Cerebellar cortex (tissue), 1 donor: Measurements from ENCODE around the gene A2ML1.
"Not testable (repeated sequence)": the region's sequence is repeated elsewhere in the genome, so short reads cannot be mapped to it uniquely, and the experiment has no call there.

Experiments
- DNase-seq: peaks from one replicate; pipeline ENCODE4 v3.0.0-alpha.2; 2015; ENCODE audit warnings: low spot score

Gene A2ML1

DNA sequence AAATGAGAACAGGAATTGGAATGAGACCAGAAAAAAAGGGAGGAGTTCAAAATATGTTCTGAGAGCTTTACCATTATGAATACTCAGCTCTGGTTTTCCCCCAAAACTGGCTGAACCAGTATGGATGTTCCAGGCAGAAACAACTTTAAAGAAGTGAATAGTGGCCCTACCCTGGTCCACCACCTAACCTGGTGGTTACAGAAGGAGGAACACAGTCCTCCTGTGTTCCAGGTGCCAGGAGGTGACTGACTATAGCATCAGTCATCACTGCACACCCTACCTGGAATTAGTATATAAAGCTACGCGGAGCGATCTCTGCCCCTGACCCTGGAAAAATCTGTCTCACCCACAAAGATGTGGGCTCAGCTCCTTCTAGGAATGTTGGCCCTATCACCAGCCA lies at the start of gene A2ML1:
Gene A2ML1 (plus strand): TSS at position 324 of the 400 bp plus-strand sequence. CDS start 31 bp downstream, at position 355.
- no peak for DNase-seq

DNA sequence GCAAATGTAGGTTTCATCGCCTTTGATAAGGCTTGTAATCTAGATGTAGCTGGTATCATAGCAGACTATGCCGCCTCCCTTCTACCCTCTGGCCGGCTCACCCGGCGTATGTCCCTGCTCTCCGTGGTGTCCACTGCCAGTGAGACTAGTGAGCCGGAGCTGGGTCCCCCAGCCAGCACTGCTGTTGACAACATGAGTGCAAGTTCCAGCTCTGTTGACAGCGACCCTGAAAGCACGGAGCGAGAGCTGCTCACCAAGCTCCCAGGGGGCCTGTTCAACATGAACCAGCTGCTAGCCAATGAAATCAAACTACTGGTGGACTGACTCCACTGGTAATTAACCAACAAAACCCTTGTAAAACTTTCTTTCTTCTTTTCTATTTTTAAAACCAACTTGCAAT lies 49.0 kb upstream of the A2ML1 start:
- DNase-seq, result no peak

DNA sequence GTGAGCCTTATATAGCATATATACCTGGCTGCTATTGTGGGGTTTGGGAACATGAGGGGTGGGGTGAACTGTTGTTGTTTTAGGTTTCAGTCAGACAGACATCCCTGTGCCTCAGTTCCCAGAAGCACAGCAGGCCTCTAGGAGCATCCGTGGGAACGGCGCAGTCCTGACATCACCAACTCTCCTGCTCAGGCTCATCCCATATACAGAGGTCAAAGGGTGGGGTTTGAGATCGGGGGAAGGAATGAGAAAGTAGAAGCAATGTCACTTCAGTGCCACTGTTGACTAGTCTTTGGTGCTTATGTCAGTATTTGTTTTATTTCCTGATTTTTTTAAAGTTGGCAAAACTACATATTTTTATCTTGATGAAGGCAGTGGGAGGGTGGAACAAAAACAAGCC lies 43.1 kb upstream of the A2ML1 start:
- DNase-seq, result no peak

DNA sequence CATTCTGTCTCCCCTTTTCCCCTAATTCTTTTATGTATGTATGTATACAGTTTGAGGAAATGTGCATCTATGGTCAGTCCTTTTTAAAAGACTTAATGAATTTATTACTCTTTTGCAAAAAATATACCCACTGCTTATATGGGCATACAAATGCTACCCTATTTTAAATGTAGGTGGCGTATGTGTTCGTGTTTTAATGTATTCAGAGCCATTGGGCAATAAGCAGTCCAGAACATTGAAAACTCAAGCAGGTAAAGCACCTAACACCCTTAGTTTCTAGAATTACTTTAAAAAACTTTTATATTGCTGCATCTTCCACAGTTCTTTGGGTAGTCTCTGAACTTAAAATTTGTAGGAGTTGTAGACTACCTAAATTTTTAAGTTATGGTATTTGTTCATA lies 42.6 kb upstream of the A2ML1 start:
- DNase-seq, result no peak

DNA sequence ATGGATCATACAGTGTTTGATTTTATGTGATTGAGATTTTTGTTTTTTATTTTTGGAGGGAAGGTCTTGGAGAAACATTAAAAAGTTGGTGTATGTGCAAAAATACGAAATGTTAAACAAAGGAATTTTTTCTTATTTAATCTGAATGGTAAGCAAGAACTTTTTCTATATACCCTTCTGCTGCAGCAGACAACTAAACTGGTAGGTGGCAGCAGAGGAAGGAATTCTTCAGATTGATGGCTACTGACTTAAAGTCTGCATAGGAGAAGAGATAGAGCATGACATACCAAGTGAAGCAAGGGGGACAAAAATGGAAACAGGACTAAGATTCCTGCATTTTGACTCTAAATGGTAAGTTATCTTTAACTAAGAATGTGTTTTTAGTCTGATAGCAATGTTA lies 42.0 kb upstream of the A2ML1 start:
- DNase-seq, result peak; percentile 80

DNA sequence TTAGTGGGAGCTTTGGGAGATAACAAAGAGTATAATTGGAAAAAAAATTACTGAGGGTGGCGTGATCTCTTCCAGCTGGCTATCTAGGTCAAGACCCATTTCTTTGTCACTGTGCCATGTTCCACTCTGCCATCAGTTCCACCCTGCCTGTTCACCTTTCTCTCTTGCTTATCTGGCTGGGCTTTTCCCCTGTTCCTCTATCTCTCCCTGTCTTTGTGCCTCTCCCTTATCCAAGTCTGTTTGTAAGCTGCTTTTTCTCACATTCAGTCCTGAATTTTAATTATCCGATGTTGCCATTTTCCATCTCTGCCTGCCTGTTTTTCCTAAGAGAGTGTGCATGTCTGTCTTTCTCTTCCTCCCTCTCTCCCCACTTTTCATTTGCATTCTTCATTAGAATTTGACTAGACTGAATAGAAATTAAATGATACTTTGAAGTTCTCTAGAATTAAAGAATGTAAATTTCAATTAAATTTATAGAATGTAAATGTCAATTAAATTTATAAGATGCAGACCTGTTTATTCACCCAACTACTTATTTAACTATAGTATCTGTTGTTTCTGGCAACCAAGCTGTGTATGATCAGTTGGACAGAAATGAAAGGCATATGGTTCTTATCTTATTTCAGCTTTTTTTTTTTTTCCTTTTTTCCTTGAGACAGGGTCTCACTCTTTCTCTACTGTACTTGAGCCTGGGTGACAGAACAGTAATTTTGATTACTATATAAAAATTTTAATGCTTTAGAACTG lies 40.9 kb upstream of the A2ML1 start:
- DNase-seq, result peak; percentile 92

DNA sequence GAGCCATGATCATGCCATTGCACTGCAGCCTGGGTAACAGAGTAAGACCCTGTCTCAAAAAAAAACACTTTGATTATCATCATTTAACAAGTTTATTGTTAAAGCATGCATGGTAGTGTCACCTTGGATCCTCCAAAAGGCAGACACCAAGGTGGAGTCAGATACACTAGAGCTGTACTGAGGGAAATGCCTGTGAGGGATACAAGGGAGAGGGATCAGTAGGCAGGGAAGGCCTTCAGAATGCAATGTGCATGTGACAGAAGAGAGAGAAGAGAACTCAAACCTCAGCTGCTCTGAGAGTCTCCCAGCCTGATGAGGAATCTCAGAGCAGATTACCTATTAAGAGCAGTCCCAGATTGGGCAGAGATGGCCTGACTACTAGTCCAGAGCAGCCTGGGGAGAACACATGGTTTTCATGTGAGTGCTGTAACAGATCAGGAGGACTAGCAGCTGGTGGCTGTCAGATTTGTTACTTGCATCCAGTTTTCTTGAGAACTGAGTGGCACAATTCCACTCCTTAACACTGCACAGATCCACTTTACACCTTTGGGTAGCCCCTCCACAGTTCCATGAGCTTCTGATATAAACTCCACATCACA lies 38.0 kb upstream of the A2ML1 start:
- DNase-seq, result no peak

DNA sequence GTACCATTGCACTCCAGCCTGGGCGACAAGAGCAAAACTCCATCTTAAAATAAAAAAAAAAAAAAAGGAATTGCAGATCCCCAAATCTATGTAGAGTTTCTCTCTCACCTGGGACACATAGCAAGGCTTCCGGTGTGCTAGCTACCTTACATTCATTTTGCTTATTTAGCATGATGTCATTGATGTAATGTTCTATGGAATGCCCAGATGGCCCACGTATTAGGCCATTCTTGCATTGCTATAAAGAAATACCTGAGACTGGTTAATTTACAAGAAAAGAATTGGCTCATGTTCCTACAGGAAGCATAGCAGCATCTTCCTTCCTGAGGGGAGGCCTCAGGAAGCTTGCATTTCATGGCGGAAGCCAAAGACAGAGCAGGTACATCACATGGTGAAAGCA lies 36.9 kb upstream of the A2ML1 start:
- no peak for DNase-seq

DNA sequence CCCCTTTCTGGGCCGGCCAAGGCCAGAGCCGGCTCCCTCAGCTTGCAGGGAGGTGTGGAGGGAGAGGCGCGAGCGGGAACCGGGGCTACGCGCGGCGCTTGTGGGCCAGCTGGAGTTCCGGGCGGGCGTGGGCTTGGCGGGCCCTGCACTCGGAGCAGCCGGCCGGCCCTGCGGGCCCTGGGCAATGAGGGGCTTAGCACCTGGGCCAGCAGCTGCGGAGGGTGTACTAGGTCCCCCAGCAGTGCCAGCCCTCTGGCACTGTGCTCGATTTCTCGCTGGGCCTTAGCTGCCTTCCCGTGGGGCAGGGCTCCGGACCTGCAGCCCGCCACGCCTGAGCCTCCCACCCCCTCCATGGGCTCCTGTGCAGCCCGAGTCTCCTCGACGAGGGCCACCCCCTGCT lies 35.2 kb upstream of the A2ML1 start:
- DNase-seq, result not testable (repeated sequence)

DNA sequence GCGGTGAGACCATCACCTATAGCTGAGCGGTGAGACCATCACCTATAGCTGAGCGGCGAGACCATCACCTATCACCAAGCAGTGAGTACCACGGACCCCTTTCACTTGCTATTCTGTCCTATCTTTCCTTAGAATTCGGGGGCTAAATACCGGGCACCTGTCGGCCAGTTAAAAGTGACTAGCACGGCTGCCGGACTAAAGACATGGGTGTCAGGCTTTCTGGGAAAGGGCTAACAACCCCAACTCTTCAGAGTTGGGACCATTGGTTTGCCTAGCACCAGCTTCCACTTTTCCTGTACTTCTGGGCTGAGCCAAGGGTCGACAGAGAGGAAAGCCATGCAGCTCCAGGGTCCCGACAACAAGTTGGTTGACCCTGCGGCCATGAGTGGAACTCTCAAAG lies 33.7 kb upstream of the A2ML1 start:
- DNase-seq, result not testable (repeated sequence)

DNA sequence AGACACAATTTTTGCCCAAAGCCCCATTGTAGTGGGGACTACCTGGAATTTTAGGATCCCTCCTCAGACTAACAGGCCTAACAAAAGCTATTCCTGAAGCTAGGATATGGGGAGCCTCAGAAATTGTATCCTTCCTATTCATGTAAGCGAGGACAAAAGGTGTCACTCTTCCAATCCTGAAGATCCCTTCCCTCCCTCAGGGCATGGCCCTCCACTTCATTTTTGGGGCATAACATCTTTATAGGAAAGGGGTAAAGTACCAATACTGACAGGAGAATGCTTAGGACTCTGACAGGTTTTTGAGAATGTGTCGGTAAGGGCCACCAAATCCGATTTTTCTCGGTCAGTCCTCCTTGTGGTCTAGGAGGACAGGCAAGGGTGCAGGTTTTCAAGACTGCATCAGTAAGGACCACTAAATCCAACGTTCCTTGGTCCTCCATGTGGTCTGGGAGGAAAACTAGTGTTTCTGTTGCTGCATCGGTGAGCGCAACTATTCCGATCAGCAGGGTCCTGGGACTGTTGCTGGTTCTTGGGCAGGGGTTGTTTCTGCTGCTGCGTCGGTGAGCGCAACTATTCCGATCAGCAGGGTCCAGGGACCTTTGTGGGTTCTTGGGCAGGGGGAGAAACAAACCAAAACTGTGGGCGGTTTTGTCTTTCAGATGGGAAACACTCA lies 32.9 kb upstream of the A2ML1 start:
- not testable (repeated sequence) for DNase-seq

DNA sequence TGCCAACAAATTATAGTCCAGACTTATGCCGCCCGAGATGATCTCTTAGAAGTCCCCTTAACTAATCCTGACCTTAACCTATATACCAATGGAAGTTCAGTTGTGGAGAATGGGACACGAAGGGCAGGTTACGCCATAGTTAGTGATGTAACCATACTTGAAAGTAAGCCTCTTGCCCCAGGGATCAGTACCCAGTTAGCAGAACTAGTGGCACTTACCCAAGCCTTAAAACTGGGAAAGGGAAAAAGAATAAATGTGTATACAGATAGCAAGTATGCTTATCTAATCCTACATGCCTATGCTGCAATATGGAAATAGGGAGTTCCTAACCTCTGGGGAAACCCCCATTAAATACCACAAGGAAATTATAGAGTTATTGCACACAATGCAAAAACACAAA lies 29.2 kb upstream of the A2ML1 start:
- DNase-seq, result not testable (repeated sequence)

DNA sequence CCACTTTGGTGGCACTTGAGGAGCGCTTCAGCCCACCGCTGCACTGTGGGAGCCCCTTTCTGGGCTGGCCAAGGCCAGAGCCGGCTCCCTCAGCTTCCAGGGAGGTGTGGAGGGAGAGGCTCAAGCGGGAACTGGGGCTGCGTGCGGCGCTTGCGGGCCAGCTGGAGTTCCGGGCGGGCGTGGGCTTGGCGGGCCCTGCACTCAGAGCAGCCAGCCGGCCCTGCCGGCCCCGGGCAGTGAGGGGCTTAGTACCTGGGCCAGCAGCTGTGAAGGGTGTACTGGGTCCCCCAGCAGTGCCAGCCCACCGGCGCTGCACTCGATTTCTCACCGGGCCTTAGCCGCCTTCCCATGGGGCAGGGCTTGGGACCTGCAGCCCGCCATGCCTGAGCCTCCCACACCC lies 27.8 kb upstream of the A2ML1 start:
- DNase-seq, result not testable (repeated sequence)

DNA sequence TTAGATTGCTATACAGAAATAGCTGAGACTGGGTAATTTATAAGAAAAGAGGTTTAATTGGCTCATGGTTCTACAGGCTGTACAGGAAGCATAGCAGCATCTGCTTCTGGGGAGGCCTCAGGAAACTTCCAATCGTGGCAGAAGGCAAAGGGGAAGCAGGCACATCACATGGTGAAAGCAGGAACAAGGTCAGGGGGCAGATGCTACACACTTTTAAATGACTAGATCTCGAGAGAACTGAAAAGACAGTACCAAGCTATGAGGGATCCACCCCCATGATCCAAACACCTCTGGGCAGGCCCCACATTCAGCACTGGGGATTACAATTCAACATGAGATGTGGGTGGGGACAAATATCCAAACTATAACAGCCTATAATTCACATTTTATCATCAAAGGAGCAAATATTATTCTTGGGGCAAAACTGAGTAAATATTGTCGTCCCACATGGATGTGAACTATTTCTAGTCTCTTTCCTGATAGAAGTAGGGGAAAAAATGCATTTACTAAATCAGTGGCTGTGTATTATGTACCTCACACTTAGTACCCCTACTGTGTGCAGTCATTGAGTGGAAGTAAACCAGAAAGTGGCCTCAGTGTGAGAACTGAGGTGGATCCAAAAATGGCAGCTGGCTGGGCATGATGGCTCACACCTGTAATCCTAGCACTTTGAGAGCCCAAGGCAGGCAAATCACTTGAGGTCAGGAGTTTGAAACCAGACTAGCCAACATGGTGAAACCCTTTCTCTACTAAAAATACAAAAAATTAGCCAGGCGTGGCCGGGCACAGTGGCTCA lies 25.4 kb upstream of the A2ML1 start:
- no peak for DNase-seq

DNA sequence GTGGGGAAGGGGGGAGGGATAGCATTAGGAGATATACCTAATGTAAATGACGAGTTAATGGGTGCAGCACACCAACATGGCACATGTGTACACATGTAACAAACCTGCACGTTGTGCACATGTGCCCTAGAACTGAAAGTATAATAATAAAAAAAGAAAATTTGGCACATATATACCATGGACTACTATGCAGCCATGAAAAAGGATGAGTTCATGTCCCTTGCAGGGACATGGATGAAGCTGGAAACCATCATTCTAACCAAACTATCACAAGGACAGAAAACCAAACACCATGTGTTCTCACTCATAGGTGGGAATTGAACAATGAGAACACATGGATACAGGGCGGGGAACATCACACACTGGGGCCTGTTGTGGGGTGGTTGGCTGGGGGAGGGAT lies 21.2 kb upstream of the A2ML1 start:
- DNase-seq, result not testable (repeated sequence)

DNA sequence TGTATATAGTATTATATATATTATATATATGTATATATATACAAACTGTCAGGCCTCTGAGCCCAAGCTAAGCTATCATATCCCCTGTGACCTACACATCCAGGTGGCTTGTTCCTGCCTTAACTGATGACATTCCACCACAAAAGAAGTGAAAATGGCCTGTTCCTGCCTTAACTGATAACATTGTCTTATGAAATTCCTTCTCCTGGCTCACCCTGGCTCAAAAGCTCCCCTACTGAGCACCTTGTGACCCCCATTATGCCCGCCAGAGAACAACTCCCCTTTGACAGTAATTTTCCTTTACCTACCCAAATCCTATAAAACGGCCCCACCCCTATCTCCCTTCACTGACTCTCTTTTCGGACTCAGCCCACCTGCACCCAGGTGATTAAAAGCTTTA lies 17.6 kb upstream of the A2ML1 start:
- not testable (repeated sequence) for DNase-seq

DNA sequence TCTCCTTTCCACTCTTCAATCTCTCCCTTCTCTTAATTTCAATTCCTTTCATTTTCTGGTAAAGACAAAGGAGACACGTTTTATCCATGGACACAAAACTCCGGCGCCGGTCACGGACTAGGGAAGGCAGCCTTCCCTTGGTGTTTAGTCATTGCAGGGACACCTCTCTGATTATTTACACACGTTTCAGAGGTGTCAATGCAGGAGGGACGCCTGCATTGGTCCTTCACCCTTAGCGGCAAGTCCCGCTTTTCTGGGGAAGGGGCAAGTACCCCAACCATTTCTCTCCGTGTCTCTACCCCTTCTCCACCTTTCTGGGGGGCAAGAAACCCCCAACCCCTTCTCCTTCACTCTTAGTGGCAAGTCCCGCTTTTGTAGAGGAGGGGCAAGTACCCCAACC lies 16.9 kb upstream of the A2ML1 start:
- DNase-seq, result not testable (repeated sequence)

DNA sequence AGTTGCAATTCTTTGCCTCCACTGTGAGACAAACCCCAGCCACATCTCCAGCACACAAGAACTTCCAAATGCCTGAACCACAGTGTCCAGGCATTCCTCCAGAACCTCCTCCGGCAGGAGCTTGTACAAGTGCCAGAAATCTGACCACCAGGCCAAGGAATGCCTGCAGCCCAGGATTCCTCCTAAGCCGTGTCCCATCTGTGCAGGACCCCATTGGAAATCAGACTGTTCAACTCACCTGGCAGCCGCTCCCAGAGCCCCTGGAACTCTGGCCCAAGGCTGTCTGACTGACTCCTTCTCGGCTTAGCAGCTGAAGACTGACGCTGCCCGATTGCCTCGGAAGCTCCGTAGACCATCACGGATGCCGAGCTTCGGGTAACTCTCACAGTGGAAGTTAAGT lies 15.3 kb upstream of the A2ML1 start:
- DNase-seq, result peak; percentile 60

DNA sequence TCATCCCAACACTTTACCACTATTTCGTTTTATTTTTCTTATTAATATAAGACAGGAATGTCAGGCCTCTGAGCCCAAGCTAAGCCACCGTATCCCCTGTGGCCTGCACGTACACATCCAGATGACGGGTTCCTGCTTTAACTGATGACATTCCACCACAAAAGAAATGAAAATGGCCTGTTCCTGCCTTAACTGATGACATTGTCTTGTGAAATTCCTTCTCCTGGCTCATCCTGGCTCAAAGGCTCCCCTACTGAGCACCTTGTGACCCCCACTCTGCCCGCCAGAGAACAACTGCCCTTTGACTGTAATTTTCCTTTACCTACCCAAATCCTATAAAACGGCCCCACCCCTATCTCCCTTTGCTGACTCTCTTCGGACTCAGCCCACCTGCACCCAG lies 12.3 kb upstream of the A2ML1 start:
- not testable (repeated sequence) for DNase-seq

DNA sequence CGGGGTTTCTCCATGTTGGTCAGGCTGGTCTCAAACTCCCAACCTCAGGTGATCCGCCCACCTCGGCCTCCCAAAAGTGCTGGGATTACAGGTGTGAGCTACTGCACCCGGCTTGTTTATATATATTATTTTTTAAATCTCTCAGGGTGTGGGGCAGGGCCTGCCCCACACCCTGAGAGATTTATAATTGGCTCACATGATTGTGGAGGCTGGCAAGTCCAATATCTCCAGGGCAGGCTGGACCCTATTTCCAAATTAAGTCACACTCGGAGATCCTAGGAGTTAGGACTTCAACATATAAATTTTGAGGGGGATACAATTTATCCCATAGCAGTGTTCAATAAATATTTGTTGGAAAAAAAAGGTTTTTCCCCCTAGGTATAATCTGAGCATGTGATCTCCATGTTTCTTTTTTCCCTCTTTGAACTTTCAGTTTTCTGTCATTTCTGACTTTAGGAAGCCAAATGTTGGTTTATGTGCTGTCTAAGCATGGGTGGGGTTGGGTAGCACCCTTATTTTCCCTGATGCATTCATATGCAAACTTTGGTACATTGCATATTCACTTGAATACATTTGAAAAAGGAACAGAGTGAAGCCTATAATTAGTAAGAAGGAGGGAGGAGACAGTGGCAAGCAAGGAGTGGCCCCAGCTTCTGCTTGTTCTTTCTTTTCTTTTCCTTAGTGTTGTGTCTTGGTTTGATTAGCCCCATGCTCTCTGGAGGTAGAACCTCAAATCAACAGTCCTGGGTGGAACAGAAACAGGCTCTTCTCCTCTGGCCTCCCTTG lies 8.7 kb upstream of the A2ML1 start:
- DNase-seq, result no peak

DNA sequence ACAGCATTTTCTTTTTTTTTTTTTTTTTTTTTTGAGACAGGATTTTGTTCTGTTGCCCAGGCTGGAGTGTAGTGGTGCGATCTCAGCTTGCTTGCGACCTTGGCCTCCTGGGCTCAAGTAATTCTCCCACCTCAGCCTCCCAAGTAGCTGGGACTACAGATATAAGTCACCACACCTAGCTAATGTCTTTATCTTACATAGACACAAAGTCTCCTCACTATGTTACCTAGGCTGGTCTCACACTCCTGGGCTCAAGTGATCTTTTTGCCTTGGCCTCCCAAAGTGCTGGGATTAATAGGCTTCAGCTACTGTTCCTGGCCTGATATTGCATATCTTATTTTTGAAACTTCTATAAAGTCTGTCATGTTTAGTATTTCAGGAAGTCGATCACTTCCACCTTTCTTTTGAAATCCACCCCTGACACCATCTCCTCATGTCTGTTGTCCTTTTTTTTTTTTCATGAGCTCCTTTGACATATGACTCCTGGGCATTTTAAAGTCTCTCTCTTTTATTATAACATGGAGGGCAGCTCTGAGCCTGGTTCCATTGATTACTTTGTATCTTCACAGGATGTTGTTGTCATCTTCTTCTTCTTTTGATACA lies 5.9 kb upstream of the A2ML1 start:
- no peak for DNase-seq
